ENCODE measurements around the gene DRAXIN.

The DRAXIN gene

DNA sequence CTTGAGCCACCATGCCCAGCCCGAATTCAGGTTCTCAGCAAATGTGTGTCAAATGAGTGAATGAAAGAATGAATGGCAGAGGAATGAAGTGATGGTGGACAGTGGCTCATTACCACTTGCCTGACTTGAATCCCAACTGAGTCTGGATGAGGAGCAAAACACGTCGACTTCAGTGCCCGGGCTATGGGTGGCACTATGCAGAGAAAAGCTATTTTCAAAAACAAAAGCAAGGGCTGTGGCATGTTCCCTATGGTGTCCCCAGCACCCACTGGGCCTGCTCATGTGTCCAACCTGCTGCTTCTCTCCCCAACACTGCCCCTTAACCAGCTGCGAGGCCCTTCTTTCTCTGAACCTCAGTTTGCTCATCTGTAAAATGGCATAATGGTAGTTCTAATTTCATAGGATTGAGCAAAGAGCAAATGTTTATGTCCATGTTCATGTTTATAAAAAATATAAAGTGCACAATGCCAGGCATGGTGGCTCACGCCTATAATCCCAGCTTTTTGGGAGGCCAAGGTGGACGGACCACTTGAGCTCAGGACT is 6.2 kb upstream of the DRAXIN start:
- DNase-seq (ENCODE audit: low read depth in 3 of 3): no peak

DNA sequence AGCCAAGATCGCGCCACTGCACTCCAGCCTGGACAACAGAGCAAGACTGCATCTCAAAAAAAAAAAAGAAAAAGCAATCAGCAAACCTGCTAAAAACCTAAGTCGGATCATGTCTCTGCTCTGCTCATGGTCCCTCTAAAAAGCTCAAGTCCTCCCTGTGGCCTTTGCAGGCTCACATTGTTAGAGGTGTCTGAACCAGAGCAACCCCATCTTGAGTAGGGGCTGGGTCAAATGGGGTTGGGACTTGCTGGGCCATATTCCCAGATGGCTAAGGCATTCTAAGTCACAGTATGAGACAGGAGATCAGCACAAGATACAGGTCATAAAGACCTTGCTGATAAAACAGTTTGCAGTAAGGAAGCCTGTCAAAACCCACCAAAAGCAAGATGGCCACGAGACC is 3.0 kb upstream of the DRAXIN start:
- no peak for DNase-seq (ENCODE audit: low read depth in 3 of 3)

DNA sequence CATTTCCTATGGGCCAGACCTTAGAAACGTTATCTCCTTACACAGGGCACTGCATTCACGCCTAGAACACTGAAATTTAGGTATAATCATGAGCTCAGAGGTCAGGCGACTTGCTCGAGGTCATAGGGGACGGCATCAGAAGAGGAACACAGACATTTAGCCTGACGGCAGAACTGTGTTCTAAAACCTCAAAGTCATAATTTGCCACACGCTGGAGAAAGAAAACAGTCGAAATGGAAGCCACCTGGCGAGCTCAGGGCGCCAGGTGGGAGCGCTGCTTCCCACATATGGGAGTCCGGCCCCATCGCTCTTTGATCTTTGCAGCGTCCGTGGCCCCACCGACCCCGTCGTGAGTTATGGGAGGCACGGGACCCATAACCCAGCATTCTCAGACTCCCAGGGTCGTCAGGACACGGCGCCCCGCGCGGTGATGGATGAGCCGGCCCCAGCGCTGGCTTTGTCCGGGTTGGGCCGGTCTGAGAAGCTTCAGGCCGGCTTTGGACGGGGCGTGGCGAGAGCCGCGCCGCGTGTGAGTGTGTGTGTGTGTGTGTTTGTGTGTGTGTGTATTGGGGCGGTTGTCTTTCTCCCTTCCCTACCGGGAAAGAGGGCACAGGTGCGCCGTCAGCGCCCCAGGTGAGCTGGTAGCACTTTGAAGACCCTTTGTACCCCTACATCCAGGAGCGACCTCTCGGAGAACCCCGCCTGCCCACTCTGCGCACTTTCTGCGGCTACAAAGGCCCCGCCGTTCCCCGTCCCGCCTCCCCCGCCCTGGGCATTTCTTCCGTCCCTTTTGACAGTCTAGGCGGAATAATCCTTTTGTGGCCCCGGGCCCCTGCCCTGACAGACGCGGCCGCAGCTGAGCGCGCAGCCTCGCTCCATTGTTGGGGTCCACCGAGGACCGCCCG is 861 bp upstream of the DRAXIN start:
- DNase-seq (ENCODE audit: low read depth in 3 of 3): no peak

DNA sequence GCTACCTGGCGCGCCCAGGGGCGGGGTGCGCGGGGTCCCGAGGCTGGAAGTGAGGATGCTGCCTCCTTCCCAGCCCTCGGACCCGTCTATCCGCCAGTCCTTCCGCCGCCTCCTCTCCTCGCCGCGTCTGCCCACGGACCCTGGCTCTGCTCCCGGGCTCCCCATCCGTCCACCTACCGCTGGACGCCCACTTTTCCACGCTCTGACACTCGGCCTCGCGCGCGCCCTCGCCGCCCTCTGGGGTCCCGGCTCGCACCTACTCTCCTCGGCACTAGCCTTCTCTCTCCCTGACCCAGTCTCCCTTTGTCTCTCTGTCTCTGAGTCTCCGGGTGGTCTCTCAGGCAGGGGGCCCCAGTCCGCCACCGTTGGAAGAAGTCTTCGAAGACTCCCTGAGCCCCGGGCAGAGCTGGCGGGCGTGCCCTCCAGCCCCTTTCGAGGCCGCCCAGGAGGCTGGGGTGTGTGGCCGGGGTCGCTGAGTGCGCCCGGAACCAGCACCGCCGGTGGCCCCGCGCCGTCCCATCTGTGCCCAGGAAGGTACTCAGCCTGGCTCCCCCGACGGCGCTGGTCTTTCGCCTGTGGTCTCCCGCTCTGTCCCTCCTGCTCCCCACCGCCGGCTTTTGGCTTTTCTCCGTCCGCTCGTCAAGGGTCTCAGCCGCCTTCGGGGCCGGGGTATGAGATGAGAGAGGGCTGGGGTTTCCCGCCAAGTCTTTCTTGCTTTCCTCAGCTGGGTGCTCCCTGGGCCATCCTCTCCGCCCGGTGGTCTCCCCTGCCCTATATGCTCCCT is 610 bp downstream of the DRAXIN start:
- no peak for DNase-seq (ENCODE audit: low read depth in 3 of 3)

DNA sequence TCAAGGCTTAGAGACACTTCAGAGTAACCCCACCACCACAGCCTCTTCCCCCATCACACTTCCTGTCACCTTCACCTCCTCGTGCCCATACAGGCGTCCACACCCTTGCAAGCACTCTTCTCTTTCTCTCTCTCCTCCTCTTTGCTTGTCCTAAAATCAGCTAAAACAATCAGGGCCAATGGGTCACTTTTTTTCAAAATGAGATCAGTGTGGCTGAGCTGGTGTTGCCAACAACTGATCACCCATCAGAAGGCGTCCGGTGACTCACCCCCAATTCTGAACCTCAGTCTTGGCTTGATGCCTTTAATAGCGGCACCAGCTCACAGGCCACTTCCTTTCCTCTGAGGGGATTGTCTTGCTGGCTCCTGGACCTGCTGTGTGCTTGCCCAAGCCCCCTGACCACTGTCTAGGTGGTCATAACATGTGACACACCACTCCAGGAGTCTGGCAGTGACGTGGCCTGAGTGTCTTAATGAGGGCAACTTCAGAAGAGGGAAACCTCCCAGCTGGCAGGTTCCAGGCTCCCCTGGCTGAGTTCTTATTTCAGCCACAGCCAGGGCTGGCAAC is 1.6 kb downstream of the DRAXIN start:
- DNase-seq (ENCODE audit: low read depth in 3 of 3): peak in 1 of 3 experiments; percentile 13

DNA sequence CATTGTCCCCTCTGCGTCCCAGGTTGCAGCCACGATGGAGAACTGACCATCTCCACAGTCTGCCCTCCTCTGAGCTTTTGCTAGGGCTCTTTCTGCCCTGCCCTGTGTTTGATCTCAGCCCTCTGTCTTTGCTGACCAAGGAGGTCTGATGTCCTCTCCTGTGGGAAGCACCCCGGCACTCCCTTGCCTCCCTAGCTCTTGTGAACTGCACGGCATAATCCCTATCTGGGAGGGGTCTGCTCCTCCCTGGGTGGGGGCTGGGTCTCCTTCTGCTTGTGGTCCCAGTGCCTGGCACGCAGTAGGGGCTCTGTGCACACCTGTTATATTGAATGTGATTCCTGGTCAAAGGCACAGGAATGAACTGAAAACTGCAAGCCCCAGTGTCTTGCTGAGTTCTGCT is 2.4 kb downstream of the DRAXIN start:
- no peak for DNase-seq (ENCODE audit: low read depth in 3 of 3)

DNA sequence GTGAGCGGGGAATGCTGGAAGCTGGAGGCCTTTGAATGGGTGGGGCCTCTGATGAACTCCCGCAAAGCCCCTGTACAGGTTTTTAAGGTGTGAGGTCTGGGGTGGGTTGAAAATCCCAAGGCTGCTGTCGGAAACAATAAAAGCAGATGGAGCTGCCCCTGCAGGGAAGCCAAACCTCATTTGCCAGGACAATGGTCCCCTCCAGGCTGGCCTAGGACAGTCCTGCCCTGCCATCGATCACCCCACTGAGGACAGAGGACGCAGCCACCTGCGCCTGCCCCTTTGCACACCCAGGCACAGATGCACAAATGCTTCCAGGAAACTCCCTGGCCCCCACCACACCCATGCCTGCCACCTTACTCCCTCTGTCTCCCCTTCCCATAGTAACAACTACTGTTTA is 4.4 kb downstream of the DRAXIN start:
- no peak for DNase-seq (ENCODE audit: low read depth in 3 of 3)

DNA sequence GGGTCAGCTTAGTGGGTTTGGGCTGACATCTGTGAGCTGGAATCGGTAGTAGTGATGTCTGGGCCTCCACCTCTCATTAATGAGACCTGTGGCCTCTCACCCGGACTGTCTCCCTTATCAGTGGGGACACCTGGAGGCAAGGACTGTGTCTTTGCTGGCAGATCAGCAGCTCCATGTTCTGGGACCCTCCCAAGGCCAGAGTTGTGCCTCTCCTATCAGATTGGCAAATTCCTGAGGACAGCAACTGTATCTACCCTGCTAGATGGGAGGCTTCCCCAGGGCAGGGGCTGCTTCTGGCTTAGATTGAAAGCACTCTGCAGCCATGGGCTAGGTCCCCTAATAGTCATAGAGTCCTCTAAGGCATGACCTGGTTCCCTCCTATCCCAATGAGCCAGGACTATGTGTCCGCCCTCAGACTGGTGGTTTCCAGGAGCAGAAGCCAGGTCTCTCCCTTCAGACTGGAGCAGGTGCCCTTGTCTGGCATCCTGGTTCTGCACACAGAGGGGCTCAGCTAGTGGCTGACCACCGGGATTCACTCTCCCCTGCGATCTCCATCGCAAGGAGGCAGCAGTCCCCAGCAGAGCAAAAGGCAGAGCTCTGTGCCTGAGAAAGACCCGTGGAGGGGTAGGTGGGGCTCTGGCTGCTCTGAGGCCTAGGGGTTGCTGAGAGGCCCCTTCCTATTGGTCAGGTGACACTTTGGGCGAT is 5.8 kb downstream of the DRAXIN start:
- no peak for DNase-seq (ENCODE audit: low read depth in 3 of 3)

DNA sequence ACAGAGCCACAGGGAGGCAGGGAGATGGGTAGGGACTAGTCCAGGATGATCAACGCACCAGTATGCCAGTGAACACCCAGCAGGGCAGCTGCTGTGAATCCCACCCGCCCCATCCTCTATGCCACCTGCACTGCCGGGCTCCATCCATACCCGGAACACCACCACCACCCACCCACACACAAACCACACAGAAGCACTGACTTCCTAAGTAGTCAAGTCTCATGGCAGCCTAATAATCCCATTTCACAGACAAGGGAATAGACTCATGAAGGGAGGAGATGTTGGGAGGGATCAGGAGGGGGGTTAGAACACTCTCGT is 6.3 kb downstream of the DRAXIN start:
- DNase-seq (ENCODE audit: low read depth in 3 of 3): no peak

DNA sequence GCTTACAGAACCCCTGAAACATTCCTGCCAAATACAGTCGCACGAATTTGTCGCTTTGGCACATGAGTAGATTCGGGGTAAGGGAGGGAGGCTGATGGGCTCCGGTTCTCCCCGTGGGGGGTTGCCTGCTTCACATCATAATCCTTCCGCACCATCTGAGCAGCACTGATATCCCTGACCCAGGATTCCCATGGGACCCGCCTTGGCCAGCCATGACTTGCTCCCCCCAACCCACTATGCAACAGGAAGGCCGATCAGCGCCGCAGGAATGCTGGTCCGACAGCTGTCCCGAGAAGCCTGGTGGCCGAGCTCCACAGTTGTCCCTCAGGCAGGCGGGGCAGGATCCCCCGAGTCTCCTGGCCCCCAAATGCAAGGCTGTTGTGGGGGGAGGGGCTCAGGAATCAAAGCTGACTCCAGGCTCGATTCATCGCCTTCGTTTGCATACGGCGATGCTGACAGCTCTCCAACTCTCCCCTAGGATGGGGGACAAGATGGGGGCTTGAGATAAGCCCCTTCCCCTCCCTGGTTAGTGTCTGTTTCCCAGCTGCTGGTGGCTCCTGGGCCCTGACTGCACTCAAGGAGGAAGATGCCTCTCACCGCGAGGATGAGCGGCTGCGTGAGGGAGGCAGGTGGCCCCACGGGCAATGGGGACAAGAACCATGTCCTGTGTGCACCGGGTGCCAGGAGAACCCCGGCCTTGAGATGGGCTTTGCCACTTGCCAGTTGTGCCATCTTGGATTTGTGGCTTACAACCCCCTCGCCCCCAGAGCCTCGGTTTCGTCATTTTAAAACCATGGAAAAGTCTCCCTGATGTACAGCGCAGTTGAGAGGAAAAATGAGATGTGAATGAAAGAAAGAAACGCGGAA is 9.3 kb downstream of the DRAXIN start:
- no peak for DNase-seq (ENCODE audit: low read depth in 3 of 3)

DNA sequence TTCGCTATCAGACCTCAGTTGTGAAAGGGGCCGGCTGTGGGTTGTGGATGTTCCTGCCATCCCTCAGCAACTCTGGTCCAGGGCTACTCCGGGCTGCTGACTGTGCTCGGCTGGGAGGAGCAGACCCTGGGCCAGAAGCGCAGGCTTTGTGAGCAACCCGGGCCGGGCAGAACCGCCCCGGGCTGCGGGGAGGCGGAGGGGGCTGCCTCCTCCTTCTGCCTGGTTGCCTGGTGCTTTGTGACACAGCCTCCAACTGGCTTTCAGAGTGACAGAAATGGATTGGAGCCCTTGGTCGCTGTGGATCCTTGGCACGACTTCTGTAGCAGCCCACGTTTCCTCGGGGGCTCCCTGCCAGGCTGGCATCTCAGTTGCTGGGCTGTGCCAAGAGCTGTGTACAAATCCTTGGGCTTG is 10.0 kb downstream of the DRAXIN start:
- no peak for DNase-seq (ENCODE audit: low read depth in 3 of 3)

DNA sequence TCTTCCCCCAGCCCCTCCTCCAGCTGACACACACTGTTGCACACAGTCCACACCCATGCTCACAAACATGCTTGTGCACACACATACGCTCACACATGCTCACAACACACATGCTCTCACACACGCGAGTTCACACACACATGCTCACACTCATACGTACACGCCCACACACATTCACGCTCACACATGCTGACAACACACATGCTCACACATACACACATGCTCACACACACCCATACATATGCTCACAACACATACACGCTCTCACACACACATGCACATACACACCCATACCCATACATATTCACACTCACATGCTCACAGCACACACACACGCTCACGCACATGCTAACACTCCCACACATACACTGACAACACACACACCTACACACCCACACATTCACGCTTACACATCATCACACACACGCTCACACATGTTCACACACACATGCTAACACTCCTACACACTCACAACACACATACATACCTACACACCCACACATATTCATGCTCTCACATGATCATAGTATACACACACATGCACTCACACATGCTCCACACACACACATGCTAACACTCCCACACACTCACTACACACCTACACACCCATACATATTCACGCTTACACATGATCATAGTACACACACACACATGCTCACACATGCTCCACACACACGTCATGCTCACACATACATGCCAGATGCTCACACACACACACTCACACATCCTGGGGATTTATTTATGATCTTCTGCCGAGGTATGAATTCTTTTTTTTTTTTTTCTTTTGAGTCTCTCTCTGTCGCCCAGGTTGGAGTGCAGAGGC is 10.7 kb downstream of the DRAXIN start:
- no peak for DNase-seq (ENCODE audit: low read depth in 3 of 3)

DNA sequence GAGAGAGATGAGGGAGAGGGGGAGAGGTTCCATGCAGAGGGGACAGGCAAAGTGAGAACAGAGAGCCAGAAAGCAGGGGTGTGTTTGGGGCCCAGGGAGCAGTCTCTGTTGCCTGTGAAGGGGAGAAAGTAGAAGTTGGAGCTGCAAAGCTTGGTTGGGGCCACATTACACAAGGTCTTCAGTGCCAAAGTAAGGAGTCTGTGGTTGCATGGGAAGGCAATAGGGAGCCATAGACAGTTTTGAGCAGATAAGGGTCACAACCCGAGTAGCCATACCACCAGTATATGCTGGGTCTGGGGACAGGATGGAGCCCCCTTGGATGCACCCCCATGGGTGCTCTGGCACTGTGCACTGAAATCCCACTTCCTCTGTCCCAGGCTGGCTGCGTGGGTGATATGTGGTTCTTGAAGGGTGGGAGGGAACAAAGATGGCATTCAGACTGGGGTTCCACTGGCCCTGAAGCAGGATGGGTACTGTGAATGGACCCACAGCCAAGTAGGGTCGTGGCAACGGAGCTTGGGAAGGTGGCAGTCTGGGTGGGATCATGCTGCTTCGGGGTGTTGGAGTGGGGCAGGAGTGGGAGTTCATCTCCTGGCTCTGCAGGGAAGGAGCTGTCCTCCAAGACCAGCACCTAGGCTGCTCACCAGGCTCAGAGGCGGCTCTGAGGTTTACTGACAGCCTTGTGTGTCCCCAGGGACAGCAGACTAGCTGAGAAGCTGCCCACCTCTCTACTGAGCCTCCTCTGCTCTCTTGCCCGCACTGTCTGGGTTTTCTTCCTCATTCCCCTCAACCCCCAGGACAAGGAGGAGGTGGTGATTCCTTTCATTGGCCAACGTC is 12.1 kb downstream of the DRAXIN start:
- no peak for DNase-seq (ENCODE audit: low read depth in 3 of 3)

DNA sequence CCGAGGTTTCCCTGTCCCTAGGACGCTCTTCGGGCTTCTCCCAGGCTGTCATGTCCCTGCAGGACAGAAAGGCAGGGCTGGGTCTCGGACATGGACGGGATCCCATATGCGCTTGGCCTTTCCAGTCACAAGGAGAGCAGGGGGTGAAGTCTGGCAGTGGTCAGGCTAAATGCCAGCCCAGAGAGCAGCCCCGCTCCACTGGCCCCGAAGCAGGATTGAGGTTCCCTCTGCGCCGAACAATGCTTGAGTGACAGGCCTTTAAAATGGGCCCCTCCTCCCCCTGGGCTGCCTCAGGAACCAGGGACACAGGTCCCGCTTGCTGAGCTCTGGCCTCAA is 12.7 kb downstream of the DRAXIN start:
- DNase-seq (ENCODE audit: low read depth in 3 of 3): no peak

DNA sequence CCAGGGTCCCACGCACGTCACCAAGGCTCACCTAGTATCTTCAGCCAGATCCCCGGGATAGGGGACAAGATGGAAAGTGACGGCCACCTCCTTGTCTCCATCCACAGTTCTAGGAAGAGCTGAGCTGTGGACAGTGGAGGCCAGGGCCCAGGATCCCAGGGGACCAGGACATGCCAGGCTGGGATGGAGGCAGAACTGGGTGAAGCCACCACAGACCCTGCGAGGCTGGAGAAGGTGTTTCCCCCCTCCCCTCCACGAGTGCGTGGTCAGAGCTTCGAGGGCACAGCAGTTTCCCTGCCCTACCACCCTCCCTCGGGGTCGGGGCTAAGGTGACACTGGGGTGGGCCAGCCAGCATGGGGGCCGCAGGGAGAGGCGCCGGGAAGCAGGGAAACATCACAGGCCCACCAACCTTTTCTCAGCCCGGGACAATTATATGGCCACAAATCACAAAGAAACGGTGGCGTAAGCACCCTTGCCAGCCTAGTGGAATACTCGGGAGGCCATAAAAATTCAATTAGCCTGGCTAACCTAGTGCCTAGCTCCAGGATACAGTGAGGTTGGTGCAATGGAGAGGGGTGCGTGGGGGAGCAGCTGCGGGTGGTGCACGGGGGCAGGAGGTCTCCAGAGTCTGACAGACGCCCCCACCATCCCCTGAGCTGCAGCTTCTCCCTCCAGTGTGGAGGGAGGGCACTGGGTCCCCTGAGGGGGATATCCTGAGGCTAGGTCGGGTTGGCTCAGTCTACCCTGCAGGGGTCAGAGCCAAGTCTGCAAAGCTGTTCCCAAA is 13.4 kb downstream of the DRAXIN start:
- DNase-seq (ENCODE audit: low read depth in 3 of 3): no peak

DNA sequence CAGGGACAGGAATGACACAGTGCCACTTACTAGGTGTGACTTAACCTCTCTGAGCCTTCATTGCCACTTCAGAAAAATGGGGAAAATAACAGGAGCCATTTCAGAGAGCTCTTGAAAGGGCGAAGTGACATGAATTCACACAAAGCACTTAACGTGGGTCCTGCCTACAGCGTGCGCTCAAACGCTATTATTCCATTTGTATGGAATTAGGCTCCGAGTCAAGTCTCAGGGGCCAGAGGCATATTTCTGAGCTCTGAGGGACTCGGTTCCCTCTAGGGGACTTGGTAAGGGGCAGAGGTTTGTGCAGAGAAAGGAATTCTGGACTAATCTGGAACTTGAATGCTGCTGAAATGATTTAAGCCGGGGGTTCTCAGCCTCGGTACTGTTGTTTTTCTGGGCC is 14.1 kb downstream of the DRAXIN start:
- no peak for DNase-seq (ENCODE audit: low read depth in 3 of 3)

DNA sequence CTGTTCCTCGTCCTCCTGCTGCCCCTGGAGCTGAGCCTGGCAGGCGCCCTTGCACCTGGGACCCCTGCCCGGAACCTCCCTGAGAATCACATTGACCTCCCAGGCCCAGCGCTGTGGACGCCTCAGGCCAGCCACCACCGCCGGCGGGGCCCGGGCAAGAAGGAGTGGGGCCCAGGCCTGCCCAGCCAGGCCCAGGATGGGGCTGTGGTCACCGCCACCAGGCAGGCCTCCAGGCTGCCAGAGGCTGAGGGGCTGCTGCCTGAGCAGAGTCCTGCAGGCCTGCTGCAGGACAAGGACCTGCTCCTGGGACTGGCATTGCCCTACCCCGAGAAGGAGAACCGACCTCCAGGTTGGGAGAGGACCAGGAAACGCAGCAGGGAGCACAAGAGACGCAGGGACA is 14.8 kb downstream of the DRAXIN start:
- no peak for DNase-seq (ENCODE audit: low read depth in 3 of 3)

DNA sequence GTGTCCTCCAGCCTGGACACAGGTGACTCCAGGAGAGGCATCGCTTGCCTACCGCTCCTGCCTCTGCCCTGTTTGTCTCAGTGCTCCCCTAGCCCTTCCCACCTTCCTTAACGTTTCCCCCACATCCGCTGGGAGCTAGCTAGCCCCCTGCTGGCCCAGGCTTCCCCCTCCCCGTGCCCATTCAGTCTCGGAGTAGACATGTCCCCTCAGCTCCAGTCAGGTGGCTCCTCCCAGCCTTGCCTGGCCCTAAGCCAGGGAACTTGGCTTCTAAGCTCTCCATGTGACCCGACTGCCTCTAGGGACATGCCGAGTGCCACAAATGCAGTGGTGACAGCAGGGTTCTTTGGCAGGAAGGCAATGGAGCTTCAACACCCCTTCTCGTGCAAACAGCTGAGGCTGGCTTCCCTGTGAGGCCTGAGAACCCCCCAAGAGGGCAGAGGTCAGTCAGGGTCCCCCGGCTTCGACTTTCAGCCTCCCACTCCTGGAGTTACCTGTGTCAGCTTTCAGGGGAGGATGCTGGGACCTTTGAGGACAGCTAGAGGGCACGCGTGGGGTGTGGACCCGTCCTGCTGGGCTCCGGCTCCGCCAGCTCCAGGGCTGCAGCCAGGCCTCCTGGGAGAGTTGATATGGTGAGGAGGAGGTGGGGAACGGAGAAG is 16.2 kb downstream of the DRAXIN start:
- DNase-seq (ENCODE audit: low read depth in 3 of 3): no peak

Measured in stimulated activated CD4-positive, alpha-beta T cell treated with anti-CD3 and anti-CD28 coated beads, TNF-alpha, amount 100 ng/mL, for 4 hours (primary cell).